Umbilical cord (tissue), 2 donors: ENCODE measurements around the gene IL31. TPM values are rescaled to one million over a fixed set of nuclear protein-coding genes. Genes with fewer than 3 reads are reported as not detected.

Experiments used
- DNase-seq: peaks from one replicate; pipeline ENCODE4 v3.0.0-alpha.2; 2015; ENCODE audit warnings: low spot score
- total RNA-seq: library from RNA; depleted of rRNA; stranded (reverse); fragments of >200 nt; gene quantifications from one replicate; pipeline ENCODE4 v1.2.3, GENCODE V29; 2014; ENCODE audit warnings: low replicate concordance; ENCODE audit not compliant: insufficient read depth

IL31 gene
- total RNA-seq, 1 donor from 2014 or later, result not detected

DNA sequence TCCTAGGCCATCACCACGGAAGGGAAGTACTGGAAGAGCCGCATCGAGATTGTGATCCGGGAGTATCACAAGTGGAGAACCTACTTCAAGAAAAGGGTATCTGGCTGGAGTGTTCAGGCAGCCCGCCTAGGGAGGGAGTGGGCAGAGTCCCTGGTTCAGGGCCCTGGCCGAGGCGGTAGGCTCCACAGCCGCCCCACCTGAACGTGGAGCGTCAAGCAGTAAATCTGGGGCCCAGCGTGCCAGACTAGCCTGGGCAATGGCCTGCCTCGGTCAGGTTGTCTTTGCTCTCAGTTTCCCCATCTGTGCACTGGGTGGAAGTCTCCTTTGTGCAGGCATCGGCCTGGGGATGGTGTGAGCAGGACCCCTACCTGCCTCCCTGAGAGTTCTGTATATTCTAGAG, 44.9 kb downstream of the IL31 start:
- DNase-seq, result no peak

DNA sequence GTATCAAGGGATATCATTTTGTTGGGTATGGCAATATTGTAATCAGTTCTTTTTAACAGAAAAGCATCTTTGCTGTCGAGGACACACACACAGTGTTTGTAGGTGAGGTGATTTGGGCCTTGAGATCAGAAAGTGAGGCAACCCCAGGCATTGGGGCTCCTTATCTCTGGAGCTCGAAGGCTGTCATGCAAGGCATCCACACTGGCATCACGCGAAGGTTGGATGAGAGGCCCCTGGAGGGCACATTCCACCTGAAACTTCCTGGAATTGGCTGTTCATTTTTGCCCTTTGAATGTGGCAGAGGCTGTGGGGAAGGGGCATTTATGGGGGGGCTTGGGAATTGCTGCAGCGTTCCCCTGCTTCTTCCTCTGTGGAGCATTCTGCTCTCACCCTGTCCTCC, 45.5 kb downstream of the IL31 start:
- no peak for DNase-seq

DNA sequence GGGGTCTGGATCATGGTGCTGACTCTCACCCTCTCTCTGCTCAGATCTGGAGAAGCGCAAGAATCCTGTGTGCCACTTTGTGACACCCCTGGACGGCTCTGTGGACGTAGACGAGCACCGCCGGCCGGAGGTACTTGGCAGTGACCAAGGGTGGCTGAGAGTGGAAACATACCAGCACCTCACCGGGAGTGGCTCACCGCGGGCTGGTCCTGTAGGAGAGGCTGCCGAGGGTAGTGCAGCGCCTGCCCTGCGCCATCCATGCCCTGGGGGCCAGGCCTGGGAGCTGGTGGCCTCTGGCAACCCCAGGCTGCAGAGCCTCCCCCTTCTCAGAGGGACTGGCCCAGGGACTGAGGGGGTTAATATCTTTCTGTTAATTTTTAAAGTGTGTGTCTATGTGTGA, 46.2 kb downstream of the IL31 start:
- DNase-seq, result no peak

DNA sequence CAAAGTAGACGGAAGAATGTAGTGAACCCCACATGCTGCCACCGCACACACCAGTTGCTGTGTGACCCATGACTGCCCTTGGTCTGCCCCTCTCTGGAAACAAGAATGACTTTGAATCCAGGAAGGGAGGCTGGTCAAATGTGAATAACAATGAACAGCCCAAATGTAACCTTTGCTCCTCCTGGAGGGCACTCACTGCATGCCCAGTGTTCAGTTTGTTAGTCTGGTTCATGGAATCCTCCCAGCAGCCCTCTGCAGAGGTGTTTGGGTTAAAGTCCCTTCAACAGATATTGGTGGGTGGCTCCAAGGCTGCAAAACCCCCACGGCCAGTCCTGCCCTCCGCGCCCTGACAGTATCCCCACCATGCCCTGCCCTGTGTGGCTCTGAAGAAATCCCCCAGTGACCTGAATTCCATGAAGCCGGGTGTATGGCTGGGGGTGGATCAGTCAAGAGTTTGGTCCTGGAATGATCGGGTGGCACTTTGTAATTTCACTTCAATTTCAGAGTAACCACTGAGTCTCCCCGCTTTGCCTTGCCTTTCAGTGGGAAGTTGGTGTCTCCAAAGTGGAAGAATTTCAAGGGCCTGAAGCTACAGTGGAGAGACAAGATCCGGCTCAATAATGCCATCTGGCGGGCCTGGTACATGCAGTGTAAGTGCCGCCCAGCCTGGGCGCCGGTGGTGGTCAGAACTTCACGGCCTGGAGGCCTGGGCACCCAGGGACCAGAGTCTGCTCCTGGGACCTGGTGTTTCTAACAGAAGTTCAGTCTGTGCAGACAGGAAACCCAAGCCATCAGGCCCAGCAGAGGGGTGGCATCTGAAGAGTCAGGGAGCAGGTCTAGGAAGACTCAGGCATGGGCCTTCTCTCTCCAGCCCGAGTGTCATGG, 47.1 kb downstream of the IL31 start:
- DNase-seq, result no peak

DNA sequence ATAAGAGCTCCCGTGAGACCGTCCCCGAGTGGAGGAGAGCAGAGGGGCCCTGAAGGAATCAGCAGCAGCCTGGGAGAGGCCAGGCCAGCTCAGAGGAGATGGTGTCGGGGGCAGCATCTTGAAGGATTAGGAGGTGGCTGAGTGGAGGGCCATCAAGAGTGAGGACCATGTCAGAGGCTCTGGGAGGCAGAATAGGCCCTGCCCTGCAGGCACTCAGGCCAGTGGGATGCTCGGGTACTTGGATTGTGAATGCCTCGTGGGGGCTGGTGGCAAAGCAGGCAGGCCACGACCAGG, 47.7 kb downstream of the IL31 start:
- no peak for DNase-seq

DNA sequence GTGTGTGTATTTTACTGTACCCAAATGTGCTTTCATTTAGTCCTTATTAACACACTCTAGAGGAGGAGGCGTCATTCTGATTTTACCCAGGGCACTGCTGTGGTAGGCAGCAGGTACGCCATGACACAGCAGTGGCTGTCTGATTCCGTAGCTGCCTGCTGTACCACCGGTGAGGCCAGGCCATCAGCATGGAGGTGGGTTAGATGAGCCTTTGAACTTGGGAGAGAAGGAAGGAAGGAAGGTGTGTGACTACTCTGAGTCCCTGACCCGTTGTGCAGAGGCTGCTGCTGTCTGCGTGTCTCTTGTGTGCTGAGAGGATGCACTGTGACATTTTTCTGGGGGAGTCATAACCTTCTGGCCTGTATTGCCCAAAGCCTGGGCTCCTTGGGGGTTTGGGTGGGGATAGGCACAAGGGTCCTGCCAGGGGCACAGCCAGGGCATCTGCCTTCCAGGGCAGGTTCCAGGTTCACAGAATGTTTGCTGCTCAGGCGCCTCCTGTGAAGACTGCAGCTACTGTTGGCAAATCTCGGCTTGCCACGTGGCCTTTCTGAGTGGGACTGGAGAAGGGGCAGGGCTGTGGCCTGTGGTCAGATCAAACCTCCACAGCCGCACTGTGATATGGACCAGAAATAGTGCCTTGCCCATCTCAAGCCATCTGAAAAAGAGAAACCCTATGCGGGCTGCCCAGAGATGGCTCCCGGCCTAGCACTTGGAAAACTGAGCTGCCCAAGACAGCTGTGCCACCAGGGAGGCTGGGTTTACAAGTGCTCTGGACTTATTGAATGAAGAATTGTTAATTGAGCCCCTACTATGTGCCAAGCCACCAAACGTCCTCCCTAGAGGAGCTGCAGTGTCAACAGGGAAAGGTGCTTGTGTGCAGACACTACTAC, 48.3 kb downstream of the IL31 start:
- no peak for DNase-seq

DNA sequence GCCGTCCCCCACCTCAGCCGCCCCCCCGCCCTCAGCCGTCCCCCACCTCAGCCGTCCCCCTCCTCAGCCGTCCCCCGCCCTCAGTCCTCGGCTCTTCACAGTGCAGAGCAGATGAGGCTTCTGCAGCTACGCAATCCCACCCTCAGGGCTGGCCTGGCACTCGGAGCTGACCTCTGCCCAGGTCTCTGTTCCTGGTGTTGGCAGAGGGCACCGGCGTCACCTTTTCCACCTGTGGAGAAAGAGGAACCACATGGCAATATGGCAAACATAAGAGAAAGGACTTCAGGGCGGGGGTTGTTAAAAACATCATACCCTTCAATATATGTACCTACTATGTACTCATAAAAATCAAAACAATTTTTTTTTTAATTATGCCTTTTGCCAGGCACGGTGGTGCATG, 49.7 kb downstream of the IL31 start:
- DNase-seq, result no peak

DNA sequence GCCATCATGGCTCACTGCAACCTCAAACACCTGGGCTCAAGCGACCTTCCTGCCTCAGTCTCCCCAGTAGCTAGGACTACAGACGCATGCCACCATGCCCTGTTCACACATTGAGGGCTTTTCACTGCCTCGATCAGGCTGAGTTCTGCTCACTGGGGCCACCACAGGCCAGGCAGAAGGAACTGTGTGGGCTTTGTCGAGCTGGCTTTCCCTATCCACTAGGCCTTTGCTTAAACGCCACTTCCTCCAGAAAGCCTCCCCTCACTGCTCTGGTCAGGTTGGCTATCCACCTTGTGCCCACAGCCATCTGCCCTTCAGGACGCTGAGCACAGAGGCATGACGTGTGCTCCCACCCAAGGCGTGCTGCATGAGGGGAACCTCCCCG, 50.3 kb downstream of the IL31 start:
- no peak for DNase-seq

DNA sequence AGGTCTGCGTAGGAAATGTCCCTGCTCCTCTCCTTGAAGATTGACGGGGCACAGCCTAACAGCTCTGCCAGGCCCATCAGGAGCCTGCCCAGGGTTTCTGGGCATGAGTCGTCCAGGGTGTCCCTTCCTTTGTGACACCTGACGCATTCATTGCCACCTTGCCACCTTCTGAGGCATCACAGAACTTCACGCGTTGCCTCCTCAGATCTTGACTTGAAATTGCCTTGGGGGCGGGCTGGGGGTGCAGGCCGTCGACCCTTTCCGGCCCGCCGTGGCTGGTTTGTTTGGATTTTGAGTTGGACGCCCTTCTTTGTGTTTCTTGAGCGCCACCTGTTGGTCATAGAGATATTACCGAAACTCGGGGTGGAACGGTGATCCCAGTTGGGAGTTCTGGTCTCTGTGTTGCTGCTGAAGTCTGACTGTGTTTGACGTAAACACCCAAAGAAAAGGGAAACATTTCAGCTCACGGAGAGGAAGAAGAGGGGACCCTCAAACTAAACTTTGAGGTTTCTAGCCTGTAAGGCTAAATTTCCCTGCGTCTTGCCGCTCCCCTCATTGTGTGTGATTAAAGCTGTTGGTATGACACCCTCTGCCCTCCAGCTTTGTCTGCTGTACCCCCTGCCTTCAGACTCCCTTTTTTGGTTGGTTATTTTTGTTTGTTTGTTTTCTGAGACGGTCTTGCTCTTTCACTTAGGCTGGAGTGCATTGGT, 50.8 kb downstream of the IL31 start:
- DNase-seq, result peak; percentile 77

Other genes starting within 250 kb of the IL31 start
- gene BCL7A, start 152.3 kb downstream of the IL31 start, total RNA-seq, result 10.4 TPM
- 13.2 TPM for gene MLXIP, start 95.5 kb downstream of the IL31 start, total RNA-seq
- 1.7 TPM for gene LRRC43, start 8.9 kb upstream of the IL31 start, total RNA-seq
- 3.6 TPM for gene B3GNT4, start 29.5 kb upstream of the IL31 start, total RNA-seq
- gene DIABLO, start 51.8 kb upstream of the IL31 start, total RNA-seq, result 68.6 TPM
- gene VPS33A, start 92.3 kb upstream of the IL31 start, total RNA-seq, result 34.7 TPM
- 88.1 TPM for gene CLIP1, start 248.4 kb upstream of the IL31 start, total RNA-seq